ENCODE data around the gene MEIS1.

MEIS1 gene

DNA sequence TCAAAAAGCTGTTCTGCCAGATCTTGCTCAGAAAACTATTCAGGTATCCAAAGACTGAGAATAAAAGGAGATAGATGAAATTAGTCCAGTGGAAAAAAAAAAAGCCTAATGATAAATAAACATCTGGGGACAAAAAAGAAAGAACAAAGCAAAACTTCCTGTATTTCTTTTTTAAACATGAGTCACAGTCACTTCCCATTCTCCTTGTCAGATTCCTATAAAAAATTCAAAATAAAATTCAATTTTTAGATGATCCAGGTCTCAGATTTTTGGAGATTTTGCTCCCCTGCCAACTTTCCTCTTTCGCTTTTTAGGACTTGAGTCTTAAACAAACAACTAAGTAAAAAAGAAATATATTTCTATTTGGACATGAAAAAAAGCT, 127.4 kb downstream of the MEIS1 start:
- no peak for DNase-seq (ENCODE audit: extremely low read depth, low read depth)
- no peak overlapping the region for H3K4me3 ChIP-seq (replicated peaks; ENCODE audit: low read depth, low read length)
- no peak for TF ChIP-seq CTCF (IDR thresholded peaks at IDR 0.05; ENCODE audit: low read depth, low read length, missing control alignments)

GRCh38 chr2:66563473-66563872, 128.5 kb downstream of the MEIS1 start:
- no peak overlapping the region for H3K4me3 ChIP-seq (replicated peaks; ENCODE audit: low read depth, low read length)
- no peak for TF ChIP-seq CTCF (IDR thresholded peaks at IDR 0.05; ENCODE audit: low read depth, low read length, missing control alignments)
- DNase-seq (ENCODE audit: extremely low read depth, low read depth) = no peak

DNA sequence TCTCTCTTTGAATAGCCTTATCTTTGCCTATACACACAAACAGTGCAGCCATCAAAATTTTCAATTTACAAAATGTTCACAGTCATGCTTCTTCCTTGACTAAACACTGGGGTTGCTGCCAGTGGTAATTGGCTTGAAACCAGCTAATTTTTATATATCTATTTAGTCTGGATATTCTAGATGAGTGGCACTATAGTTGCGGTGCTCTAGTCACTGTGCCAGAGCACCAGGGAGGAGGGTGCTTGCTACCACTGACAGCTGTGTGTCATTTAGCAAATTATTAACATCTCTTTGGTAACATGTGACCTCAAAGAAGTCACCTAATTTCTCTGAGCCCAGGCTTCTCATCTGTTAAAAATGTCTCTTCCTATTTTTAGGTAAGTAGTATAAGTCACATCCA, 130.4 kb downstream of the MEIS1 start:
- no peak for TF ChIP-seq CTCF (IDR thresholded peaks at IDR 0.05; ENCODE audit: low read depth, low read length, missing control alignments)
- DNase-seq (ENCODE audit: extremely low read depth, low read depth) = no peak
- H3K4me3 ChIP-seq (replicated peaks; ENCODE audit: low read depth, low read length) = no peak overlapping the region

DNA sequence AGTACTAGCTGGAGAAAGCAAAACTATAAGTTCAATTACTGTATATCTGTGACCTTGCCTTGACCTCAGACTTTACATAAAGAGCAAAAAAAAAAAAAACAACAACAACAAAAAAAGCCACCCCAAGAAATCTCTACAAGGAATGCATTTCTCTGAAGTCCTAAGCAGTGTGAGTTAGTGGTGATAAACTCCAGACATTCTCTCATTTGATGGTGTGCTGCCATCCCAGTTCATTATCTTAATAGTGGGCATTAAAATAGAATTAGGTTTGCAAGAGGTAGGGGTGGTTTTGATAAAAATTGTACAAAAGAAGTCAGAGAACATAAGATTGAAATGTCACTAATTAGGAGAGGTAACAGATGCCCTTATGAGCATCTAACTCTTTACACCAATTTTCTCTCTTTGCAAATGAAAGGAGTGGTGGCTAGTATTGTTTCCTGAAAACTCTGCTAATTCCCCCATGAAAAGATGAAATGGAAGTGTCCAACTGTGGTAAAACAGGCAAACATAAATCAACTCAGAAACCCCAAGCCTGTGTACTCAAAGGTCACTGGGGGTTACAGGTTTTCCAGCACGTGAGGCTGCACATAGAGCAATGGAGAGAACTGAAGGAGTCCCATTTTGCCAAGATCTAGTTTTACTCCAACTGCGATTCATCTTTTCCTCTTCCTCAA, 131.9 kb downstream of the MEIS1 start:
- TF ChIP-seq CTCF (IDR thresholded peaks at IDR 0.05; ENCODE audit: low read depth, low read length, missing control alignments) = no peak
- no peak for DNase-seq (ENCODE audit: extremely low read depth, low read depth)
- no peak overlapping the region for H3K4me3 ChIP-seq (replicated peaks; ENCODE audit: low read depth, low read length)

GRCh38 chr2:66567729-66568128, 132.8 kb downstream of the MEIS1 start:
- DNase-seq (ENCODE audit: extremely low read depth, low read depth) = no peak
- no peak for TF ChIP-seq CTCF (IDR thresholded peaks at IDR 0.05; ENCODE audit: low read depth, low read length, missing control alignments)
- H3K4me3 ChIP-seq (replicated peaks; ENCODE audit: low read depth, low read length) = no peak overlapping the region

- H3K4me3 ChIP-seq (replicated peaks; ENCODE audit: low read depth, low read length) = no peak overlapping the region
- TF ChIP-seq CTCF (IDR thresholded peaks at IDR 0.05; ENCODE audit: low read depth, low read length, missing control alignments) = no peak
- DNase-seq (ENCODE audit: extremely low read depth, low read depth) = no peak
Observed at GRCh38 chr2:66568650-66569300, 133.8 kb downstream of the MEIS1 start.
